HCT116 (cell line): ENCODE measurements around the gene KLHDC9. TPM values are rescaled to one million over a fixed set of nuclear protein-coding genes. Genes with fewer than 3 reads are reported as not detected.

Experiments used
- ATAC-seq: fragments of 200-7000 bp; cut with Tn5 transposase; 2 replicates; pipeline ENCODE4 v1.9.1; 2020; ENCODE audit warnings: mild to moderate bottlenecking, moderate library complexity
- BruUV-seq: library from RNA; stranded (reverse); fragments of 400-500 nt; replicated peaks from 2 replicates; lab custom pipeline; 2021; lab: Mats Ljungman, UMichigan
- CTCF ChIA-PET: fragments of 300-600 bp; sonication (Branson Sonifier 250); formaldehyde crosslinking; loops from one replicate; lab custom pipeline; 2021; ENCODE audit warnings: antibody characterized with exemption; lab: Charles Lee
- POLR2A ChIA-PET: fragments of 300-600, 350-600 bp; sonication (Branson Sonifier 250); formaldehyde crosslinking; loops from one replicate; lab custom pipeline; 2021; ENCODE audit warnings: antibody characterized with exemption; lab: Charles Lee
- RAD21 ChIA-PET, 2 experiments: fragments of 300-600 bp; sonication (Branson Sonifier 250); formaldehyde crosslinking; loops; one replicate each; lab custom pipeline; 2023; ENCODE audit warnings: low total read pairs in 2 of 2; ENCODE audit not compliant: uncharacterized antibody in 2 of 2, unreplicated experiment in 2 of 2, low non-redundant PET in 1 of 2; lab: Charles Lee
- DNase-seq: peaks from one replicate; pipeline ENCODE4 v3.0.0-alpha.2; 2010; ENCODE audit warnings: low read depth, low spot score
- H2AFZ ChIP-seq: fragments of 200-600 bp; shearing (Covaris generic), sonication (generic); 2 replicates; pipeline ENCODE4 v1.6.1; 2017; ENCODE audit warnings: low read depth, mixed run types, mixed read lengths, antibody characterized with exemption, low read length; ENCODE audit not compliant: poor library complexity, severe bottlenecking
- H3K27ac ChIP-seq: 2 replicates; pipeline ENCODE4 v1.5.1; 2012; ENCODE audit warnings: low read depth, low read length
- H3K27me3 ChIP-seq: fragments of 200-600 bp; sonication (generic); 2 replicates; pipeline ENCODE4 v1.6.1; 2016; ENCODE audit warnings: mixed run types, low read length, mixed read lengths; ENCODE audit not compliant: insufficient read depth
- H3K36me3 ChIP-seq, 2 experiments: fragments of 200-500 bp in 1 of 2; fragments of 200-600 bp in 1 of 2; sonication (Bioruptor generic) in 1 of 2; sonication (generic) in 1 of 2; 2 replicates each; pipeline versions ENCODE4 v1.5.1 to v1.6.1; 2014 to 2016; ENCODE audit warnings: low read length in 2 of 2, inconsistent platforms in 1 of 2, mixed read lengths in 1 of 2, mixed run types in 1 of 2; ENCODE audit not compliant: insufficient read depth in 2 of 2, control insufficient read depth in 1 of 2
- H3K4me1 ChIP-seq, 2 experiments: fragments of 200-600 bp in 1 of 2; sonication (generic) in 1 of 2; 2 replicates each; pipeline versions ENCODE4 v1.5.1 to v1.6.1; 2012 to 2017; ENCODE audit warnings: low read length in 2 of 2, inconsistent platforms in 1 of 2, mild to moderate bottlenecking in 1 of 2, mixed read lengths in 1 of 2, mixed run types in 1 of 2, moderate library complexity in 1 of 2; ENCODE audit not compliant: insufficient read depth in 2 of 2, control insufficient read depth in 1 of 2
- H3K4me2 ChIP-seq: fragments of 200-600 bp; sonication (generic); 2 replicates; pipeline ENCODE4 v1.6.1; 2017; ENCODE audit warnings: mixed run types, low read length, mixed read lengths
- H3K4me3 ChIP-seq, 2 experiments: fragments of 200-600 bp in 1 of 2; sonication (generic) in 1 of 2; replicated peaks in 1 of 2; 2 replicates each; pipeline ENCODE4 v1.5.1; 2011 to 2016; ENCODE audit warnings: low read length in 2 of 2, control low read depth in 1 of 2, low read depth in 1 of 2, mild to moderate bottlenecking in 1 of 2, mixed read lengths in 1 of 2, mixed run types in 1 of 2
- H3K79me2 ChIP-seq: fragments of 200-600 bp; sonication (generic); 2 replicates; pipeline ENCODE4 v1.6.1; 2017; ENCODE audit warnings: mild to moderate bottlenecking, mixed run types, low read length, moderate library complexity, mixed read lengths; ENCODE audit not compliant: insufficient read depth
- H3K9ac ChIP-seq: fragments of 200-600 bp; sonication (generic); 2 replicates; pipeline ENCODE4 v1.6.1; 2016; ENCODE audit warnings: low read length, mixed read lengths
- H3K9me2 ChIP-seq: fragments of 200-600 bp; sonication (generic), shearing (Covaris generic); 2 replicates; pipeline ENCODE4 v1.6.1; 2017; ENCODE audit warnings: mixed run types, mild to moderate bottlenecking, moderate library complexity; ENCODE audit not compliant: insufficient read depth
- H3K9me3 ChIP-seq, 2 experiments: fragments of 200-500 bp in 1 of 2; fragments of 200-600 bp in 1 of 2; sonication (Bioruptor generic) in 1 of 2; sonication (generic) in 1 of 2; 2 replicates each; pipeline ENCODE4 v1.6.1; 2014 to 2017; ENCODE audit warnings: low read length in 2 of 2, mixed read lengths in 2 of 2, inconsistent platforms in 1 of 2, low read depth in 1 of 2, mild to moderate bottlenecking in 1 of 2, mixed run types in 1 of 2, moderate library complexity in 1 of 2; ENCODE audit not compliant: control insufficient read depth in 1 of 2, insufficient read depth in 1 of 2
- H4K20me1 ChIP-seq: fragments of 200-600 bp; sonication (generic), shearing (Covaris generic); 2 replicates; pipeline ENCODE4 v1.6.1; 2017; ENCODE audit warnings: mixed run types, mild to moderate bottlenecking, moderate library complexity; ENCODE audit not compliant: insufficient read depth
- CBX3 ChIP-seq: IDR thresholded peaks from 2 replicates; pipeline ENCODE4 v1.6.1; 2012; ENCODE audit warnings: low read depth
- CEBPB ChIP-seq: IDR thresholded peaks from 2 replicates; pipeline ENCODE4 v1.6.1; 2012; ENCODE audit warnings: low read depth
- EGR1 ChIP-seq: IDR thresholded peaks from 2 replicates; pipeline ENCODE4 v1.6.1; 2012; ENCODE audit warnings: low read depth
- ELF1 ChIP-seq: IDR thresholded peaks from 2 replicates; pipeline ENCODE4 v1.6.1; 2012; ENCODE audit warnings: low read depth, borderline replicate concordance
- EZH2 ChIP-seq: fragments of 200-600 bp; sonication (generic); IDR thresholded peaks from 2 replicates; pipeline ENCODE4 v1.6.1; 2017; ENCODE audit warnings: antibody characterized with exemption, mixed run types
- EZH2phosphoT487 ChIP-seq: fragments of 200-600 bp; IDR thresholded peaks from 2 replicates; pipeline ENCODE4 v1.6.1; 2018; ENCODE audit warnings: antibody characterized with exemption, borderline replicate concordance
- FOSL1 ChIP-seq: IDR thresholded peaks from 2 replicates; pipeline ENCODE4 v1.6.1; 2012; ENCODE audit warnings: low read depth
- JUND ChIP-seq: IDR thresholded peaks from 2 replicates; pipeline ENCODE4 v1.6.1; 2012
- POLR2A ChIP-seq: IDR thresholded peaks from 2 replicates; pipeline ENCODE4 v1.7.0; 2011; ENCODE audit warnings: borderline replicate concordance; ENCODE audit not compliant: insufficient read depth, insufficient read length; ENCODE audit errors: extremely low read depth
- RAD21 ChIP-seq: IDR thresholded peaks from 2 replicates; pipeline ENCODE4 v1.6.1; 2012; ENCODE audit warnings: low read depth, mild to moderate bottlenecking
- REST ChIP-seq: IDR thresholded peaks from 2 replicates; pipeline ENCODE4 v1.6.1; 2012; ENCODE audit warnings: low read depth
- SIN3A ChIP-seq: IDR thresholded peaks from 2 replicates; pipeline ENCODE4 v1.6.1; 2012; ENCODE audit warnings: low read depth
- SP1 ChIP-seq: IDR thresholded peaks from 2 replicates; pipeline ENCODE4 v1.6.1; 2012; ENCODE audit warnings: low read depth
- TCF7L2 ChIP-seq: IDR thresholded peaks from 2 replicates; pipeline ENCODE4 v1.7.0; 2011; ENCODE audit warnings: borderline replicate concordance, inconsistent platforms; ENCODE audit not compliant: insufficient read depth, insufficient read length; ENCODE audit errors: extremely low read depth
- YY1 ChIP-seq: IDR thresholded peaks from 2 replicates; pipeline ENCODE4 v1.6.1; 2011; ENCODE audit warnings: low read length, low read depth, moderate library complexity, mild to moderate bottlenecking; ENCODE audit not compliant: insufficient replicate concordance; ENCODE audit errors: extremely low read depth
- ZFX ChIP-seq: fragments of 450-650 bp; IDR thresholded peaks from 2 replicates; pipeline ENCODE4 v1.6.1; 2017
- intact Hi-C: fragments of 100-400 bp; cut with micrococcal nuclease; formaldehyde crosslinking; loops from 2 replicates; pipeline ENCODE4 v1.10.0; 2022
- total RNA-seq: library from RNA; stranded (reverse); gene quantifications from one replicate; pipeline ENCODE4 v1.2.1, GENCODE V29; 2021; ENCODE audit not compliant: unreplicated experiment
- TF ChIP-seq, protein P1 (sequence below): IDR thresholded peaks from 2 replicates; pipeline ENCODE4 v1.6.1; 2011; ENCODE audit warnings: mild to moderate bottlenecking, low read length, moderate library complexity; ENCODE audit not compliant: insufficient replicate concordance; ENCODE audit errors: extremely low read depth
- TF ChIP-seq, protein P2 (sequence below): IDR thresholded peaks from 2 replicates; pipeline ENCODE4 v1.6.1; 2012
- TF ChIP-seq, protein P3 (sequence below), 3 experiments: fragments of 200-600 bp in 1 of 3; sonication (generic) in 1 of 3; IDR thresholded peaks in 2 of 3; conservative IDR thresholded peaks in 1 of 3; 2 replicates each; pipeline ENCODE4 v1.5.1; 2012 to 2017; ENCODE audit warnings: low read depth in 2 of 3, low read length in 2 of 3, antibody characterized with exemption in 1 of 3, borderline replicate concordance in 1 of 3, control low read depth in 1 of 3, mild to moderate bottlenecking in 1 of 3, mixed read lengths in 1 of 3, mixed run types in 1 of 3, moderate library complexity in 1 of 3; ENCODE audit not compliant: insufficient read depth in 1 of 3

Gene KLHDC9
- total RNA-seq, 1 experiment from 2014 or later = 1.4 TPM

DNA sequence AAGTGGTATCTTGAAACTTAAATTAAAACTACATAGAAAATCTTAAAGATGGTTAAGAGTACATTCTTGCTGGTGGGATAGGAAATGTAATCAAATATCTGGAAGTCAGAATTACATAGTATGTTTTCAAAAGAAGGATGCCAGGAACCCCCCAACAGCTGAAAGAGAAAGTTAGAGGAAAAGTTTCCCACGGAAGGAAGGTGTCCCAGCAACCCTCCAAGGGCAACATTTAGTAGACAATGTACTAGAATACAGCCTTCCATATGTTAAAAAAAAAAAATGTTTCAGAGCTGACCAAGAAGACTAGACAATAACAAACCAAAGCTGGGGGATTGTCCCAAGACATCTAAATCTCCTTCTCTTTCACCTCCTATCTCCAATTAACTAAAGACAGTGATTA is 32.1 kb downstream of the KLHDC9 start:
- Histone ChIP-seq H3K27ac (no peak overlapping the region), H4K20me1 (no peaks in the 10 kb centered on the region), H3K79me2 (peaks cover 70% of the 10 kb centered on the region), H3K4me2 (no peak overlapping the region), H3K9me2 (no peaks in the 10 kb centered on the region), H3K9ac (no peak overlapping the region), H3K27me3 (no peaks in the 10 kb centered on the region), H3K36me3 (peaks cover 16 to 28% of the 10 kb centered on the region in 2 experiments; a peak in 3 of 4 replicates), H3K4me3 (no peak overlapping the region), H2AFZ (no peak overlapping the region), H3K9me3 (no peaks in the 10 kb centered on the region), H3K4me1 (peaks cover 10 to 20% of the 10 kb centered on the region in 2 experiments; a peak in 3 of 4 replicates)
- intact Hi-C loops = no loop called here
- CTCF ChIA-PET = no interaction called here
- DNase-seq = no peak
- POLR2A ChIA-PET = no interaction called here
- BruUV-seq = no TSS peak
- RAD21 ChIA-PET = no interaction called here
- ATAC-seq = no peak
- TF ChIP-seq TCF7L2 (no peak), REST (no peak), SIN3A (no peak), SP1 (no peak), JUND (no peak), YY1 (no peak), CEBPB (no peak), POLR2A (no peak), FOSL1 (no peak), EZH2phosphoT487 (no peak), ELF1 (no peak), RAD21 (no peak), CBX3 (no peak), EZH2 (no peak), ZFX (no peak), EGR1 (no peak)
- TF ChIP-seq, protein P1, sequence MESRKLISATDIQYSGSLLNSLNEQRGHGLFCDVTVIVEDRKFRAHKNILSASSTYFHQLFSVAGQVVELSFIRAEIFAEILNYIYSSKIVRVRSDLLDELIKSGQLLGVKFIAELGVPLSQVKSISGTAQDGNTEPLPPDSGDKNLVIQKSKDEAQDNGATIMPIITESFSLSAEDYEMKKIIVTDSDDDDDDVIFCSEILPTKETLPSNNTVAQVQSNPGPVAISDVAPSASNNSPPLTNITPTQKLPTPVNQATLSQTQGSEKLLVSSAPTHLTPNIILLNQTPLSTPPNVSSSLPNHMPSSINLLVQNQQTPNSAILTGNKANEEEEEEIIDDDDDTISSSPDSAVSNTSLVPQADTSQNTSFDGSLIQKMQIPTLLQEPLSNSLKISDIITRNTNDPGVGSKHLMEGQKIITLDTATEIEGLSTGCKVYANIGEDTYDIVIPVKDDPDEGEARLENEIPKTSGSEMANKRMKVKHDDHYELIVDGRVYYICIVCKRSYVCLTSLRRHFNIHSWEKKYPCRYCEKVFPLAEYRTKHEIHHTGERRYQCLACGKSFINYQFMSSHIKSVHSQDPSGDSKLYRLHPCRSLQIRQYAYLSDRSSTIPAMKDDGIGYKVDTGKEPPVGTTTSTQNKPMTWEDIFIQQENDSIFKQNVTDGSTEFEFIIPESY = no peak
- TF ChIP-seq, protein P2, sequence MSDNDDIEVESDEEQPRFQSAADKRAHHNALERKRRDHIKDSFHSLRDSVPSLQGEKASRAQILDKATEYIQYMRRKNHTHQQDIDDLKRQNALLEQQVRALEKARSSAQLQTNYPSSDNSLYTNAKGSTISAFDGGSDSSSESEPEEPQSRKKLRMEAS = no peak
- TF ChIP-seq, protein P3, sequence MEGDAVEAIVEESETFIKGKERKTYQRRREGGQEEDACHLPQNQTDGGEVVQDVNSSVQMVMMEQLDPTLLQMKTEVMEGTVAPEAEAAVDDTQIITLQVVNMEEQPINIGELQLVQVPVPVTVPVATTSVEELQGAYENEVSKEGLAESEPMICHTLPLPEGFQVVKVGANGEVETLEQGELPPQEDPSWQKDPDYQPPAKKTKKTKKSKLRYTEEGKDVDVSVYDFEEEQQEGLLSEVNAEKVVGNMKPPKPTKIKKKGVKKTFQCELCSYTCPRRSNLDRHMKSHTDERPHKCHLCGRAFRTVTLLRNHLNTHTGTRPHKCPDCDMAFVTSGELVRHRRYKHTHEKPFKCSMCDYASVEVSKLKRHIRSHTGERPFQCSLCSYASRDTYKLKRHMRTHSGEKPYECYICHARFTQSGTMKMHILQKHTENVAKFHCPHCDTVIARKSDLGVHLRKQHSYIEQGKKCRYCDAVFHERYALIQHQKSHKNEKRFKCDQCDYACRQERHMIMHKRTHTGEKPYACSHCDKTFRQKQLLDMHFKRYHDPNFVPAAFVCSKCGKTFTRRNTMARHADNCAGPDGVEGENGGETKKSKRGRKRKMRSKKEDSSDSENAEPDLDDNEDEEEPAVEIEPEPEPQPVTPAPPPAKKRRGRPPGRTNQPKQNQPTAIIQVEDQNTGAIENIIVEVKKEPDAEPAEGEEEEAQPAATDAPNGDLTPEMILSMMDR (IDR thresholded peaks at IDR 0.05 in 2 of 3, conservative IDR thresholded peaks at IDR 0.05 in 1 of 3; ENCODE audit: borderline replicate concordance in 1 of 3, insufficient read depth in 1 of 3, low read depth in 2 of 3, low read length in 2 of 3) = no peak
